CD8-positive, alpha-beta memory T cell (primary cell): Measurements from ENCODE around the gene PGAP2. TPM values are rescaled to one million over a fixed set of nuclear protein-coding genes. Genes with fewer than 3 reads are reported as not detected.
"Not testable (repeated sequence)": the region's sequence is repeated elsewhere in the genome, so short reads cannot be mapped to it uniquely, and the experiment has no call there.

ENCODE experiments used
- CTCF ChIA-PET: fragments of 350-600 bp; sonication (Branson Sonifier 250); formaldehyde crosslinking; loops from one replicate; lab custom pipeline; 2021; ENCODE audit warnings: antibody characterized with exemption; lab: Charles Lee
- POLR2A ChIA-PET: fragments of 350-600 bp; sonication (Branson Sonifier 250); formaldehyde crosslinking; loops from one replicate; lab custom pipeline; 2021; ENCODE audit warnings: antibody characterized with exemption; lab: Charles Lee
- DNase-seq, 5 donors: peaks; one replicate each; pipeline versions ENCODE4 v3.0.0 to v3.0.0-alpha.2; 2020 to 2022; ENCODE audit warnings: mixed read lengths in 1 of 5
- H3K27ac ChIP-seq: one replicate; pipeline ENCODE4 v1.7.0; 2013; ENCODE audit warnings: low read depth, mild to moderate bottlenecking, low read length, moderate library complexity
- H3K27me3 ChIP-seq: 2 replicates; pipeline ENCODE4 v1.7.0; 2013; ENCODE audit warnings: low read length, mild to moderate bottlenecking; ENCODE audit not compliant: insufficient read depth, poor library complexity, severe bottlenecking
- H3K36me3 ChIP-seq: 2 replicates; pipeline ENCODE4 v1.7.0; 2013; ENCODE audit warnings: mild to moderate bottlenecking, low read length, moderate library complexity; ENCODE audit not compliant: insufficient read depth
- H3K4me1 ChIP-seq: 2 replicates; pipeline ENCODE4 v1.7.0; 2013; ENCODE audit warnings: mild to moderate bottlenecking, low read length, moderate library complexity; ENCODE audit not compliant: insufficient read depth
- H3K4me3 ChIP-seq: 2 replicates; pipeline ENCODE4 v1.7.0; 2013; ENCODE audit warnings: mild to moderate bottlenecking, low read length
- H3K9me3 ChIP-seq: 2 replicates; pipeline ENCODE4 v1.7.0; 2013; ENCODE audit warnings: mild to moderate bottlenecking, low read length
- H3K27ac Mint-ChIP-seq, 8 donors: one replicate each; pipeline ENCODE4 v1.8.0; 2020 to 2021; ENCODE audit warnings: mixed read lengths in 8 of 8, mild to moderate bottlenecking in 6 of 8, inconsistent platforms in 3 of 8, moderate library complexity in 3 of 8
- H3K27me3 Mint-ChIP-seq, 2 donors: one replicate each; pipeline ENCODE4 v1.8.0; 2020 to 2021; ENCODE audit warnings: mixed read lengths in 2 of 2, mild to moderate bottlenecking in 1 of 2, moderate library complexity in 1 of 2
- H3K36me3 Mint-ChIP-seq, 3 donors: one replicate each; pipeline ENCODE4 v1.8.0; 2020 to 2021; ENCODE audit warnings: mixed read lengths in 3 of 3, inconsistent platforms in 1 of 3, mild to moderate bottlenecking in 1 of 3
- H3K4me1 Mint-ChIP-seq, 3 donors: one replicate each; pipeline ENCODE4 v1.8.0; 2020 to 2021; ENCODE audit warnings: mixed read lengths in 3 of 3, inconsistent platforms in 1 of 3, mild to moderate bottlenecking in 1 of 3
- H3K4me3 Mint-ChIP-seq, 7 donors: one replicate each; pipeline ENCODE4 v1.8.0; 2020 to 2021; ENCODE audit warnings: mixed read lengths in 7 of 7, mild to moderate bottlenecking in 6 of 7, moderate library complexity in 4 of 7, inconsistent platforms in 2 of 7
- H3K9me3 Mint-ChIP-seq, 5 donors: one replicate each; pipeline ENCODE4 v1.8.0; 2020 to 2022; ENCODE audit warnings: mixed read lengths in 5 of 5, mild to moderate bottlenecking in 3 of 5, moderate library complexity in 2 of 5, inconsistent platforms in 1 of 5
- polyA plus RNA-seq: library from polyadenylated mRNA; unstranded; fragments of 300-500 nt; fragmentation: Illumina TruSeq; gene quantifications from one replicate; pipeline ENCODE4 v1.2.3, GENCODE V29; 2021
- total RNA-seq, 2 experiments: library from RNA; stranded (reverse); gene quantifications; one replicate each; pipeline ENCODE4 v1.2.3, GENCODE V29; 2021

Gene PGAP2
- total and polyA plus RNA-seq, 3 experiments from 2014 or later: 16.1 to 40.2 (median 38.9) TPM

DNA sequence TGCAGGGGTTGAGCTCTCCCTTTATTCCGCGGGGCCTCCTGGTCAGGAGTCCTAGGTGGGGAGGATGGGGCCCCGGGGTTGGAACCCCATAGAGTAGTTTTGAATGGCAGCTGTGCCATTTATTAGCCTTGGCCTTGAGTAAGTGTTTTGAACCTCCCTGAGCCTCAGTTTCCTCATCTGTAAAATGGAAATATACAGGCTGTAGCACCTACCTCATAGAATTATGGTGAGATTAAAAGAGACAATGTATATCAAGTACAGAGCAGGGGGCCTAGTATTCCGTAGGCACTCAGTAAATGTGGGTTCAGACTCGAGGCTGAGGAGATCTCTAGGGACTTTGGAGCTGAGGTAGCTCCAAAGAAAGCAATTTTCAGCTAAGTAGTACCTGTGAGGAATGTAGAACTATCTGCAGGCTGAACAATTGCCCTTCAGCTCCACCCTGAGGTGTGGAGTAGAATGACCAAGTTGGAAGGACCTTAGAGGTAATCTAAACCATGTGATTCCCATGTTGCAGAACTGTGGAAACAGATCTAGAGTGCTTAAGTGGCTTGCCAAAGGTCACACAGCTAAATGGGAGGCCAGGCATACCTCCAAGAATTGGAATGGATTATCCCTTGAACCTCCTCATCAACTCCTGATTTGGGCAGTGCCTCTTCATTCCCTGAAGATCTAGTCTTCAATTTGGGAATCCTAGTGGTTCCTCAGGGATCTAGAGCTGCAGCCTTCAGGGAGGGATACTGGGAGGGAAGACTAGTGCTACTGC is 682 bp downstream of the PGAP2 start:
- Histone ChIP-seq H3K36me3 (no peaks in the 10 kb centered on the region), H3K4me3 (peak overlapping the region; percentile 94), H3K4me1 (peaks cover 9% of the 10 kb centered on the region), H3K27ac (peak overlapping the region; percentile 66), H3K9me3 (no peaks in the 10 kb centered on the region), H3K27me3 (no peaks in the 10 kb centered on the region)
- Mint-ChIP-seq H3K27ac (peak overlapping the region in 7 of 8 donors; percentile 9 to 91 (median 73)), H3K9me3 (no peaks in the 10 kb centered on the region), H3K36me3 (peaks cover 0 to 4% (median 0%) of the 10 kb centered on the region in 3 donors), H3K4me1 (peaks cover 14 to 16% (median 16%) of the 10 kb centered on the region in 3 donors), H3K4me3 (peak overlapping the region; percentile 86 to 99 (median 97)), H3K27me3 (no peaks in the 10 kb centered on the region)
- POLR2A ChIA-PET: interaction anchor here (0.6 to 3.2 kb wide), 4 partner anchors 12 to 32 kb away, joined by 3 to 11 read pairs (median 8); partner anchors contain the start of genes NUP98 and RHOG
- DNase-seq: peak in 4 of 5 donors; percentile 19 to 71 (median 54)
- CTCF ChIA-PET: interaction anchor here (0.6 to 5.2 kb wide), 23 partner anchors 9 to 264 kb away, joined by 3 to 57 read pairs (median 5); partner anchors contain the start of genes NUP98, RHOG and STIM1

GRCh38 chr11:3809624-3809928 is 1.2 kb downstream of the PGAP2 start:
- Histone ChIP-seq H3K27ac (no peak overlapping the region), H3K27me3 (no peaks in the 10 kb centered on the region), H3K4me3 (no peak overlapping the region), H3K36me3 (no peaks in the 10 kb centered on the region), H3K9me3 (no peaks in the 10 kb centered on the region), H3K4me1 (peaks cover 9% of the 10 kb centered on the region)
- POLR2A ChIA-PET: interaction anchor here (1.1 to 3.2 kb wide), 3 partner anchors 12 to 31 kb away, joined by 3 to 11 read pairs (median 11); partner anchors contain the start of genes NUP98 and RHOG
- no peaks in the 10 kb centered on the region for H3K9me3 Mint-ChIP-seq
- peaks cover 0 to 4% (median 0%) of the 10 kb centered on the region in 3 donors for H3K36me3 Mint-ChIP-seq
- no peaks in the 10 kb centered on the region for H3K27me3 Mint-ChIP-seq
- peaks cover 14 to 16% (median 16%) of the 10 kb centered on the region in 3 donors for H3K4me1 Mint-ChIP-seq
- CTCF ChIA-PET: interaction anchor here (0.8 to 5.2 kb wide), 15 partner anchors 8 to 263 kb away, joined by 3 to 57 read pairs (median 7); partner anchors contain the start of genes NUP98, RHOG and STIM1
- peak overlapping the region in 1 of 8 donors; percentile 29 for H3K27ac Mint-ChIP-seq
- peak overlapping the region in 3 of 7 donors; percentile 15 to 74 (median 19) for H3K4me3 Mint-ChIP-seq
- no peak for DNase-seq

GRCh38 chr11:3810446-3810845 is 2.1 kb downstream of the PGAP2 start:
- H3K4me1 ChIP-seq: peaks cover 9% of the 10 kb centered on the region
- no peaks in the 10 kb centered on the region for H3K27me3 ChIP-seq
- Mint-ChIP-seq H3K27ac (peak overlapping the region in 1 of 8 donors; percentile 14), H3K4me1 (peaks cover 14 to 16% (median 16%) of the 10 kb centered on the region in 3 donors), H3K4me3 (peak overlapping the region in 2 of 7 donors; percentile 54 to 74), H3K27me3 (no peaks in the 10 kb centered on the region), H3K36me3 (peaks cover 0 to 4% (median 0%) of the 10 kb centered on the region in 3 donors), H3K9me3 (no peaks in the 10 kb centered on the region)
- no peak overlapping the region for H3K27ac ChIP-seq
- ChIA-PET CTCF (interaction anchor here (1.0 to 5.2 kb wide), 6 partner anchors 10 to 262 kb away, joined by 3 to 57 read pairs (median 22); partner anchors contain the start of genes NUP98 and STIM1), POLR2A (interaction anchor here (3.2 kb wide), 1 partner anchor 31 kb away, joined by 11 read pairs; the partner anchor contains the start of gene RHOG)
- no peaks in the 10 kb centered on the region for H3K9me3 ChIP-seq
- H3K4me3 ChIP-seq: no peak overlapping the region
- H3K36me3 ChIP-seq: no peaks in the 10 kb centered on the region
- DNase-seq: no peak

DNA sequence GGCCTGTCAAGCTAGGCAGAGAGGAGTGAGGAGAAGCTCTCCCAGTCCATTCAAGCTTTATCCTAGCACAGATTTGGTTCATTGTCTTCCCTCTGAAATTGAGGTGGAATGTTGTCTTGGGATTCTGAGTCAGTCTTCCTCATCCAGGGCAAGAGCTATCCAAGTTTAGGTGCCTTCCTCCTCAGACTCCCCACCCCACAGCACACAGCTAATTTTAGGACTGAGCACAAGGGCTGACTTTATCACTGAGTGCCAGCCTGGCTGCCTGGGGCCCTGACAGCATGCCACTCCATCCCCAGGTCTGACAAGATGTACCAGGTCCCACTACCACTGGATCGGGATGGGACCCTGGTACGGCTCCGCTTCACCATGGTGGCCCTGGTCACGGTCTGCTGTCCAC is 2.6 kb downstream of the PGAP2 start:
- Histone ChIP-seq H3K27me3 (no peaks in the 10 kb centered on the region), H3K27ac (no peak overlapping the region), H3K9me3 (no peaks in the 10 kb centered on the region), H3K4me3 (no peak overlapping the region), H3K4me1 (peaks cover 9% of the 10 kb centered on the region), H3K36me3 (no peaks in the 10 kb centered on the region)
- Mint-ChIP-seq H3K27ac (no peak overlapping the region), H3K27me3 (no peaks in the 10 kb centered on the region), H3K36me3 (peaks cover 0 to 4% (median 0%) of the 10 kb centered on the region in 3 donors), H3K9me3 (no peaks in the 10 kb centered on the region), H3K4me1 (peaks cover 14 to 16% (median 16%) of the 10 kb centered on the region in 3 donors), H3K4me3 (no peak overlapping the region)
- ChIA-PET POLR2A (no interaction called here), CTCF (interaction anchor here (1.0 to 5.2 kb wide), 5 partner anchors 9 to 262 kb away, joined by 3 to 57 read pairs (median 22); partner anchors contain the start of genes NUP98 and STIM1)
- DNase-seq: no peak

GRCh38 chr11:3814832-3815231 is 6.5 kb downstream of the PGAP2 start:
- CTCF ChIA-PET: interaction anchor here (1.2 to 1.4 kb wide), 2 partner anchors 27 to 39 kb away, joined by 4 read pairs; no protein-coding TSS in a partner anchor
- peak overlapping the region in 1 of 7 donors; percentile 40 for H3K4me3 Mint-ChIP-seq
- POLR2A ChIA-PET: not testable (repeated sequence)

GRCh38 chr11:3815845-3816244 is 7.5 kb downstream of the PGAP2 start:
- DNase-seq: no peak
- Histone ChIP-seq H3K27me3 (no peaks in the 10 kb centered on the region), H3K27ac (no peak overlapping the region), H3K9me3 (no peaks in the 10 kb centered on the region), H3K4me1 (no peaks in the 10 kb centered on the region), H3K4me3 (no peak overlapping the region), H3K36me3 (no peaks in the 10 kb centered on the region)
- Mint-ChIP-seq H3K9me3 (no peaks in the 10 kb centered on the region), H3K4me1 (no peaks in the 10 kb centered on the region), H3K27ac (peak overlapping the region in 1 of 8 donors; percentile 35), H3K4me3 (no peak overlapping the region), H3K36me3 (peaks cover 0 to 4% (median 0%) of the 10 kb centered on the region in 3 donors), H3K27me3 (no peaks in the 10 kb centered on the region)
- POLR2A ChIA-PET: interaction anchor here (0.6 kb wide), 1 partner anchor 15 kb away, joined by 3 read pairs; no protein-coding TSS in a partner anchor
- CTCF ChIA-PET: no interaction called here

More at GRCh38 chr11:3814832-3815231, 6.5 kb downstream of the PGAP2 start:
- not testable (repeated sequence) for H3K4me1 Mint-ChIP-seq, H3K36me3 ChIP-seq, H3K9me3 ChIP-seq, H3K36me3 Mint-ChIP-seq, H3K4me1 ChIP-seq, H3K9me3 Mint-ChIP-seq, H3K27ac Mint-ChIP-seq, DNase-seq, H3K27me3 Mint-ChIP-seq, H3K27ac ChIP-seq, H3K4me3 ChIP-seq, H3K27me3 ChIP-seq

DNA sequence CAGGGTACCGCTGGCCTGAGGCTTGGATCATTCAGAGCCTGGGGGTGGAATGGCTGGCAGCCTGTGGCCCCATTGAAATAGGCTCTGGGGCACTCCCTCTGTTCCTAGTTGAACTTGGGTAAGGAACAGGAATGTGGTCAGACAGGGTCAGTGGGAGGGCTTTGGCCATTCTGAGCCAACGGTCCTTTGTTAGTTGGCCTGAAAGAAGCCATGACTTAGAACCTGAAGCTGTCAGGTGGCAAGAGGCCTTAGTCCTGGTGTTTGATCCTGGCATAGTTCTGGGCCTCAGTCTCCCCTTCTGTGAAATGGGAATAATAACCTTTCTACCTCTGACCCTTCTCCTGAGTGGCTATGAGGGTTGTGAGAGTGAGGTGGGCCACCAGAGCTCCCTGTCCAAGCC is 8.3 kb downstream of the PGAP2 start:
- Mint-ChIP-seq H3K36me3 (peaks cover 0 to 4% (median 0%) of the 10 kb centered on the region in 3 donors), H3K9me3 (no peaks in the 10 kb centered on the region), H3K4me3 (no peak overlapping the region), H3K27me3 (no peaks in the 10 kb centered on the region), H3K4me1 (no peaks in the 10 kb centered on the region), H3K27ac (no peak overlapping the region)
- Histone ChIP-seq H3K36me3 (no peaks in the 10 kb centered on the region), H3K27me3 (no peaks in the 10 kb centered on the region), H3K4me3 (no peak overlapping the region), H3K9me3 (no peaks in the 10 kb centered on the region), H3K4me1 (no peaks in the 10 kb centered on the region), H3K27ac (no peak overlapping the region)
- DNase-seq: no peak
- CTCF ChIA-PET: interaction anchor here (1.2 to 1.6 kb wide), 2 partner anchors 38 to 256 kb away, joined by 3 to 4 read pairs; partner anchors contain the start of gene STIM1
- POLR2A ChIA-PET: no interaction called here
